ENCODE results near the gene TSPAN5. TPM values are rescaled to one million over a fixed set of nuclear protein-coding genes. Genes with fewer than 3 reads are reported as not detected.

TSPAN5 gene
- total RNA-seq, 5 donors from 2014 or later (not counting 1 experiment from before 2014, with no cell fraction given) = 9.6 to 12.4 (median 10.3) TPM

GRCh38 chr4:98473046-98473445 is 185.4 kb downstream of the TSPAN5 start:
- H3K27ac Mint-ChIP-seq = no peak overlapping the region
- no peak for ATAC-seq (replicated peaks in 1 of 4)
- POLR2A ChIA-PET = no interaction called here

GRCh38 chr4:98470831-98471230 is 187.6 kb downstream of the TSPAN5 start:
- ChIA-PET CTCF (interaction anchor here (0.6 to 1.8 kb wide), 4 partner anchors 8 to 933 kb away, joined by 3 to 7 read pairs (median 6); partner anchors contain the start of gene METAP1 (in 1 of the 2)), POLR2A (interaction anchor here in 1 of 2 donors (0.6 kb wide), 2 partner anchors 152 to 274 kb away, joined by 3 read pairs; no protein-coding TSS in a partner anchor)
- H3K36me3 Mint-ChIP-seq = peaks cover 25% of the 10 kb centered on the region
- Histone ChIP-seq H3K4me3 (ENCODE audit: control insufficient read depth in 1 of 2, extremely low read depth in 1 of 2, low read length in 1 of 2) (no peak overlapping the region), H3K36me3 (ENCODE audit: control insufficient read depth in 2 of 2, extremely low read depth in 1 of 2, insufficient read depth in 1 of 2, low read length in 1 of 2) (peaks cover 0 to 12% of the 10 kb centered on the region in 2 donors), H3K27ac (ENCODE audit: low read length) (peak overlapping the region; percentile 8), H3K27me3 (replicated peaks in 1 of 2; ENCODE audit: control insufficient read depth in 2 of 2, extremely low read depth in 1 of 2, insufficient read depth in 2 of 2, low read length in 1 of 2) (peaks cover 0 to 3% of the 10 kb centered on the region in 2 experiments), H3K4me1 (ENCODE audit: control insufficient read depth in 1 of 2, extremely low read depth in 1 of 2, insufficient read depth in 2 of 2, low read length in 2 of 2) (peaks cover 0 to 20% of the 10 kb centered on the region in 2 experiments), H3K9me3 (no peaks in the 10 kb centered on the region)
- peaks cover 22 to 24% (median 24%) of the 10 kb centered on the region in 3 donors for H3K4me1 Mint-ChIP-seq
- peak overlapping the region in 1 of 2 donors; percentile 54 for H3K27ac Mint-ChIP-seq
- 61% methylated on average over 3 of the region's 7 CpGs for WGBS (ENCODE audit: insufficient coverage)
- no peaks in the 10 kb centered on the region for H3K27me3 Mint-ChIP-seq
- H3K4me3 Mint-ChIP-seq = no peak overlapping the region
- ATAC-seq (replicated peaks in 1 of 4) (no peak), DNase-seq (no peak)
- no peaks in the 10 kb centered on the region for H3K9me3 Mint-ChIP-seq

More at GRCh38 chr4:98473046-98473445, 185.4 kb downstream of the TSPAN5 start:
- WGBS (ENCODE audit: insufficient coverage) = no CpG with 5 or more reads among the region's 5 CpGs
- H3K27me3 ChIP-seq (replicated peaks in 1 of 2; ENCODE audit: control insufficient read depth in 2 of 2, extremely low read depth in 1 of 2, insufficient read depth in 2 of 2, low read length in 1 of 2) = peaks cover 0 to under 1% of the 10 kb centered on the region in 2 experiments
- no peak overlapping the region for H3K4me3 Mint-ChIP-seq
- H3K4me1 ChIP-seq (ENCODE audit: control insufficient read depth in 1 of 2, extremely low read depth in 1 of 2, insufficient read depth in 2 of 2, low read length in 2 of 2) = peaks cover 0 to 10% of the 10 kb centered on the region in 2 experiments
- peaks cover 16 to 19% (median 17%) of the 10 kb centered on the region in 3 donors for H3K4me1 Mint-ChIP-seq
- peaks cover 40% of the 10 kb centered on the region for H3K36me3 Mint-ChIP-seq
- H3K9me3 Mint-ChIP-seq = no peaks in the 10 kb centered on the region
- peaks cover 0 to 21% of the 10 kb centered on the region in 2 donors for H3K36me3 ChIP-seq (ENCODE audit: control insufficient read depth in 2 of 2, extremely low read depth in 1 of 2, insufficient read depth in 1 of 2, low read length in 1 of 2)
- H3K27me3 Mint-ChIP-seq = no peaks in the 10 kb centered on the region
- H3K9me3 ChIP-seq = no peaks in the 10 kb centered on the region
- DNase-seq = no peak
- H3K27ac ChIP-seq (ENCODE audit: low read length) = no peak overlapping the region
- CTCF ChIA-PET = no interaction called here
- H3K4me3 ChIP-seq (ENCODE audit: control insufficient read depth in 1 of 2, extremely low read depth in 1 of 2, low read length in 1 of 2) = no peak overlapping the region

- Histone ChIP-seq H3K27me3 (replicated peaks in 1 of 2; ENCODE audit: control insufficient read depth in 2 of 2, extremely low read depth in 1 of 2, insufficient read depth in 2 of 2, low read length in 1 of 2) (peaks cover 0 to 3% of the 10 kb centered on the region in 2 experiments), H3K4me1 (ENCODE audit: control insufficient read depth in 1 of 2, extremely low read depth in 1 of 2, insufficient read depth in 2 of 2, low read length in 2 of 2) (peaks cover 0 to 20% of the 10 kb centered on the region in 2 experiments), H3K27ac (ENCODE audit: low read length) (no peak overlapping the region), H3K4me3 (ENCODE audit: control insufficient read depth in 1 of 2, extremely low read depth in 1 of 2, low read length in 1 of 2) (no peak overlapping the region), H3K9me3 (no peaks in the 10 kb centered on the region), H3K36me3 (ENCODE audit: control insufficient read depth in 2 of 2, extremely low read depth in 1 of 2, insufficient read depth in 1 of 2, low read length in 1 of 2) (peaks cover 0 to 11% of the 10 kb centered on the region in 2 donors)
- Mint-ChIP-seq H3K4me3 (no peak overlapping the region), H3K9me3 (no peaks in the 10 kb centered on the region), H3K27ac (no peak overlapping the region), H3K27me3 (no peaks in the 10 kb centered on the region), H3K36me3 (peaks cover 23% of the 10 kb centered on the region), H3K4me1 (peaks cover 22 to 24% (median 24%) of the 10 kb centered on the region in 3 donors)
- no peak for ATAC-seq (replicated peaks in 1 of 4)
- POLR2A ChIA-PET = interaction anchor here in 1 of 2 donors (0.6 kb wide), 2 partner anchors 153 to 344 kb away, joined by 3 read pairs; no protein-coding TSS in a partner anchor
- no peak for DNase-seq
- CTCF ChIA-PET = interaction anchor here (0.6 to 1.8 kb wide), 2 partner anchors 9 to 525 kb away, joined by 3 to 7 read pairs; partner anchors contain the start of gene METAP1 (in 1 of the 2)
- 100% methylated on average over 1 of the region's 3 CpGs for whole genome bisulfite sequencing (ENCODE audit: insufficient coverage)
Observed at GRCh38 chr4:98470366-98470765, 188.0 kb downstream of the TSPAN5 start.

DNA sequence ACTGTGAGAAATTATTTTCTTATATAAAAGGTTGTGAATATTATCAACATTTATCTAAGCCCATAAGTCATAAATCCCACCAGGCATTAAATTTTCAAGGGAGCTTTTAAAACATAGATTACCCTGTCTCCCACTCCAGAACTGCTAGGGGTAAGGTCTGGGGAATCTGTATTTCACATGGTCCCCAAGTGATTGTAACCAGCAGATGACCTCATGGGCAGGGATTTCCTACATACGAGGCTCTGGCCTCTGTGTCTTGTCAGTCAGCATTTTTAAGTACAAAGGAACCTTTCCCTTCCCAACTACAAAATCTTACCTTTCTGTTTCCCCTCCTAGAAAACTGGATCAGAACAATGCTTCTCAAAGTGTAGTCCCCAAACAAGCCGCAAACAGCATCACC is 188.6 kb downstream of the TSPAN5 start:
- Mint-ChIP-seq H3K36me3 (peaks cover 17% of the 10 kb centered on the region), H3K4me3 (no peak overlapping the region), H3K27ac (no peak overlapping the region), H3K27me3 (no peaks in the 10 kb centered on the region), H3K9me3 (no peaks in the 10 kb centered on the region), H3K4me1 (peaks cover 22 to 24% (median 24%) of the 10 kb centered on the region in 3 donors)
- no peaks in the 10 kb centered on the region for H3K9me3 ChIP-seq
- H3K36me3 ChIP-seq (ENCODE audit: control insufficient read depth in 2 of 2, extremely low read depth in 1 of 2, insufficient read depth in 1 of 2, low read length in 1 of 2) = peaks cover 0 to 8% of the 10 kb centered on the region in 2 donors
- WGBS (ENCODE audit: insufficient coverage) = 85% methylated on average over 2 of the region's 2 CpGs
- CTCF ChIA-PET = interaction anchor here in 1 of 2 donors (1.4 kb wide), 2 partner anchors 28 to 352 kb away, joined by 3 to 4 read pairs; no protein-coding TSS in a partner anchor
- no peak overlapping the region for H3K27ac ChIP-seq (ENCODE audit: low read length)
- DNase-seq = no peak
- H3K4me1 ChIP-seq (ENCODE audit: control insufficient read depth in 1 of 2, extremely low read depth in 1 of 2, insufficient read depth in 2 of 2, low read length in 2 of 2) = peaks cover 0 to 20% of the 10 kb centered on the region in 2 experiments
- peaks cover 0 to 3% of the 10 kb centered on the region in 2 experiments for H3K27me3 ChIP-seq (replicated peaks in 1 of 2; ENCODE audit: control insufficient read depth in 2 of 2, extremely low read depth in 1 of 2, insufficient read depth in 2 of 2, low read length in 1 of 2)
- POLR2A ChIA-PET = interaction anchor here (0.6 to 1.0 kb wide), 2 partner anchors 10 to 344 kb away, joined by 3 read pairs; no protein-coding TSS in a partner anchor
- ATAC-seq (replicated peaks in 1 of 4) = no peak
- H3K4me3 ChIP-seq (ENCODE audit: control insufficient read depth in 1 of 2, extremely low read depth in 1 of 2, low read length in 1 of 2) = no peak overlapping the region

DNA sequence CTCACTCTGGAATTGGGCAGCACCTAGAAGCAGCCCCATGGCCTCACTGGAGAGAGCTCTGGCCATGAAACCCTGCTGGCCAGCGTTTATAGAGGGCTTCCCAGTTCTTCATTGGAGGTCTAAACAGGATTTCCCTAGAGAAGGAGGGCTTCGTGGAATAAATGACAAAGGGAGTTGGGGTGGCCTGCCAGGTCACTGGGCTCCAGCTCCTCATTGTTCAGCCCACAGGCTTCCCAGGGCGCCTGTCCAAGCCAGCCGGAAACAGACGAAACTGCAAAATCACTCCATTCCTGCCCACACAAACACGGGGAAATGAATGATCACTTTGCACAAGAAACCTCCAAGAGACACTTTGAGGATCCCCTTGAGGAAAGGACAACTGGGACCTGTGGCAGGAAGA is 189.7 kb downstream of the TSPAN5 start:
- Mint-ChIP-seq H3K9me3 (no peaks in the 10 kb centered on the region), H3K27ac (no peak overlapping the region), H3K27me3 (no peaks in the 10 kb centered on the region), H3K4me3 (no peak overlapping the region), H3K4me1 (peaks cover 22 to 24% (median 24%) of the 10 kb centered on the region in 3 donors), H3K36me3 (peaks cover 17% of the 10 kb centered on the region)
- Histone ChIP-seq H3K4me1 (ENCODE audit: control insufficient read depth in 1 of 2, extremely low read depth in 1 of 2, insufficient read depth in 2 of 2, low read length in 2 of 2) (peaks cover 0 to 20% of the 10 kb centered on the region in 2 experiments), H3K9me3 (no peaks in the 10 kb centered on the region), H3K27me3 (replicated peaks in 1 of 2; ENCODE audit: control insufficient read depth in 2 of 2, extremely low read depth in 1 of 2, insufficient read depth in 2 of 2, low read length in 1 of 2) (peaks cover 0 to 3% of the 10 kb centered on the region in 2 experiments), H3K36me3 (ENCODE audit: control insufficient read depth in 2 of 2, extremely low read depth in 1 of 2, insufficient read depth in 1 of 2, low read length in 1 of 2) (peaks cover 0 to 8% of the 10 kb centered on the region in 2 donors), H3K4me3 (ENCODE audit: control insufficient read depth in 1 of 2, extremely low read depth in 1 of 2, low read length in 1 of 2) (no peak overlapping the region), H3K27ac (ENCODE audit: low read length) (no peak overlapping the region)
- POLR2A ChIA-PET = interaction anchor here in 1 of 2 donors (1.0 kb wide), 1 partner anchor 9 kb away, joined by 3 read pairs; no protein-coding TSS in a partner anchor
- 100% methylated on average over 3 of the region's 6 CpGs for WGBS (ENCODE audit: insufficient coverage)
- DNase-seq (no peak), ATAC-seq (replicated peaks in 1 of 4) (no peak)
- CTCF ChIA-PET = interaction anchor here (0.6 to 1.4 kb wide), 7 partner anchors 27 to 590 kb away, joined by 3 to 4 read pairs (median 3); no protein-coding TSS in a partner anchor

GRCh38 chr4:98467627-98468072 is 190.8 kb downstream of the TSPAN5 start:
- Mint-ChIP-seq H3K27ac (peak overlapping the region in 1 of 2 donors; percentile 34), H3K36me3 (peaks cover 14% of the 10 kb centered on the region)
- 4% methylated on average over 14 of the region's 20 CpGs for WGBS (ENCODE audit: insufficient coverage)

More at GRCh38 chr4:98467627-98468072, 190.8 kb downstream of the TSPAN5 start:
- Histone ChIP-seq H3K4me1 (ENCODE audit: control insufficient read depth in 1 of 2, extremely low read depth in 1 of 2, insufficient read depth in 2 of 2, low read length in 2 of 2) (peaks cover 0 to 20% of the 10 kb centered on the region in 2 experiments), H3K36me3 (ENCODE audit: control insufficient read depth in 2 of 2, extremely low read depth in 1 of 2, insufficient read depth in 1 of 2, low read length in 1 of 2) (peaks cover 0 to 5% of the 10 kb centered on the region in 2 donors), H3K27me3 (replicated peaks in 1 of 2; ENCODE audit: control insufficient read depth in 2 of 2, extremely low read depth in 1 of 2, insufficient read depth in 2 of 2, low read length in 1 of 2) (peaks cover 0 to 3% of the 10 kb centered on the region in 2 experiments), H3K27ac (ENCODE audit: low read length) (no peak overlapping the region), H3K9me3 (no peaks in the 10 kb centered on the region), H3K4me3 (ENCODE audit: control insufficient read depth in 1 of 2, extremely low read depth in 1 of 2, low read length in 1 of 2) (peak overlapping the region; percentile 20 to 22)
- no peaks in the 10 kb centered on the region for H3K27me3 Mint-ChIP-seq
- POLR2A ChIA-PET = interaction anchor here in 1 of 2 donors (0.6 kb wide), 1 partner anchor 162 kb away, joined by 3 read pairs; no protein-coding TSS in a partner anchor
- DNase-seq (peak; percentile 27 to 83 (median 60)), ATAC-seq (replicated peaks in 1 of 4) (peak; percentile 90 to 96 (median 92))
- CTCF ChIA-PET = interaction anchor here (0.5 to 1.4 kb wide), 27 partner anchors 13 to 1626 kb away, joined by 3 to 12 read pairs (median 3); partner anchors contain the start of gene TSPAN5 (in 1 of the 2)
- H3K9me3 Mint-ChIP-seq = no peaks in the 10 kb centered on the region
- peak overlapping the region; percentile 57 to 72 (median 65) for H3K4me3 Mint-ChIP-seq
- peaks cover 22 to 24% (median 24%) of the 10 kb centered on the region in 3 donors for H3K4me1 Mint-ChIP-seq

Measured in T-cell (primary cell).